Gastroesophageal sphincter (tissue), 4 donors: ENCODE data around the gene ANXA4. TPM values are rescaled to one million over a fixed set of nuclear protein-coding genes. Genes with fewer than 3 reads are reported as not detected.

ENCODE experiments used
- ATAC-seq: fragments of 150-250 bp; one replicate; pipeline ENCODE4 v1.9.1; 2016; ENCODE audit warnings: mild to moderate bottlenecking, moderate library complexity
- H3K27ac ChIP-seq, 4 donors: fragments of 200-600 bp; sonication (generic) in 3 of 4; 1 replicate in 3 of 4; 2 replicates in 1 of 4; pipeline ENCODE4 v1.5.1; 2016 to 2019
- H3K27me3 ChIP-seq: fragments of 200-600 bp; sonication (generic); one replicate; pipeline ENCODE4 v1.5.1; 2019
- H3K36me3 ChIP-seq, 2 donors: fragments of 200-600 bp; sonication (generic); one replicate each; pipeline ENCODE4 v1.5.1; 2019; ENCODE audit warnings: control low read depth in 1 of 2
- H3K4me1 ChIP-seq, 3 donors: fragments of 200-600 bp; sonication (generic); 1 replicate in 2 of 3; 2 replicates in 1 of 3; pipeline ENCODE4 v1.5.1; 2016 to 2019; ENCODE audit warnings: control low read depth in 2 of 3
- H3K4me3 ChIP-seq, 2 donors: fragments of 200-600 bp; sonication (generic); one replicate each; pipeline ENCODE4 v1.5.1; 2019; ENCODE audit warnings: mild to moderate bottlenecking in 1 of 2, moderate library complexity in 1 of 2
- H3K9me3 ChIP-seq, 3 donors: fragments of 200-600 bp; sonication (generic); one replicate each; pipeline ENCODE4 v1.5.1; 2017 to 2019; ENCODE audit warnings: control low read depth in 2 of 3
- EP300 ChIP-seq: sonication (generic); formaldehyde crosslinking; IDR thresholded peaks from one replicate; pipeline ENCODE4 v1.6.1; 2017; ENCODE audit warnings: antibody characterized with exemption, mild to moderate bottlenecking
- POLR2A ChIP-seq, 2 donors: fragments of 450-650 bp; IDR thresholded peaks; one replicate each; pipeline ENCODE4 v1.6.1; 2017; ENCODE audit warnings: antibody characterized with exemption in 2 of 2, mild to moderate bottlenecking in 2 of 2, moderate library complexity in 1 of 2
- POLR2AphosphoS5 ChIP-seq: sonication (generic); formaldehyde crosslinking; IDR thresholded peaks from one replicate; pipeline ENCODE4 v1.6.1; 2017; ENCODE audit warnings: antibody characterized with exemption
- WGBS, 2 donors: methylation state at CpG; one replicate each; pipeline ENCODE4 v1.1.5; 2018; ENCODE audit warnings: low coverage in 1 of 2; 5-methylcytosine and 5-hydroxymethylcytosine counted together
- total RNA-seq, 4 donors: library from RNA; depleted of rRNA; stranded (reverse); fragments of >200 nt; gene quantifications; one replicate each; pipeline ENCODE4 v1.1.0, GENCODE V29; 2016
- TF ChIP-seq, protein P1 (sequence below), 4 experiments: fragments of 200-600 bp in 2 of 4; fragments of 450-650 bp in 2 of 4; sonication (generic) in 1 of 4; IDR thresholded peaks; one replicate each; pipeline ENCODE4 v1.5.1; 2017 to 2019; ENCODE audit warnings: antibody characterized with exemption in 4 of 4, mild to moderate bottlenecking in 2 of 4, moderate library complexity in 2 of 4

ANXA4 gene
- total RNA-seq, 4 donors from 2014 or later, result 49.0 to 66.8 (median 58.1) TPM

DNA sequence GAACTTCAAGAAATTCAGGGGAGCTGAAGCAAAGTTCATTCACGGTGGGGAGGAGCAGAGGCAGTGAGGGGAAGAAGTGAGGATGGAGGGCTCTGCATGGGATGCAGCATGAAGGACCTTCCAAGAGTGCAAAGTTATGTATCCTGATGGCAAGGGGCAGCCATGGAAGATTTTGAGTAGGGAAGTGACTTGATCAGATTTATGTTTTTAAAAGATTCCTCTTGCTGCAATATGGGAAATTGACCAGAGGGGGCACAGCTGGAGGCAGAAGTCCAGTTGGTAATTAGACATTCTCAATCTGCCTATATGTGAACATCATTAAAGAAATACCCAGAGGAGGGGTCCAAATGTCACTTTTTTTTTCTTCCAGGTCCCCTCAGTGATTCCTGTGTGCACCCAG is 21.5 kb upstream of the ANXA4 start:
- Histone ChIP-seq H3K36me3 (no peaks in the 10 kb centered on the region), H3K27ac (no peak overlapping the region), H3K9me3 (no peaks in the 10 kb centered on the region), H3K4me1 (peaks cover 0 to 12% (median 0%) of the 10 kb centered on the region in 3 donors), H3K27me3 (no peaks in the 10 kb centered on the region), H3K4me3 (no peak overlapping the region)
- 33% methylated on average over 1 of the region's 1 CpG; no CpG with 5 or more reads in 1 of the 2 donors for WGBS, 2 donors
- ATAC-seq, result no peak
- TF ChIP-seq, protein P1, sequence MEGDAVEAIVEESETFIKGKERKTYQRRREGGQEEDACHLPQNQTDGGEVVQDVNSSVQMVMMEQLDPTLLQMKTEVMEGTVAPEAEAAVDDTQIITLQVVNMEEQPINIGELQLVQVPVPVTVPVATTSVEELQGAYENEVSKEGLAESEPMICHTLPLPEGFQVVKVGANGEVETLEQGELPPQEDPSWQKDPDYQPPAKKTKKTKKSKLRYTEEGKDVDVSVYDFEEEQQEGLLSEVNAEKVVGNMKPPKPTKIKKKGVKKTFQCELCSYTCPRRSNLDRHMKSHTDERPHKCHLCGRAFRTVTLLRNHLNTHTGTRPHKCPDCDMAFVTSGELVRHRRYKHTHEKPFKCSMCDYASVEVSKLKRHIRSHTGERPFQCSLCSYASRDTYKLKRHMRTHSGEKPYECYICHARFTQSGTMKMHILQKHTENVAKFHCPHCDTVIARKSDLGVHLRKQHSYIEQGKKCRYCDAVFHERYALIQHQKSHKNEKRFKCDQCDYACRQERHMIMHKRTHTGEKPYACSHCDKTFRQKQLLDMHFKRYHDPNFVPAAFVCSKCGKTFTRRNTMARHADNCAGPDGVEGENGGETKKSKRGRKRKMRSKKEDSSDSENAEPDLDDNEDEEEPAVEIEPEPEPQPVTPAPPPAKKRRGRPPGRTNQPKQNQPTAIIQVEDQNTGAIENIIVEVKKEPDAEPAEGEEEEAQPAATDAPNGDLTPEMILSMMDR (IDR thresholded peaks at IDR 0.05), result peak in 1 of 4 experiments; percentile 4
- no peak for TF ChIP-seq EP300
- no peak for TF ChIP-seq POLR2A (IDR thresholded peaks at IDR 0.05)
- no peak for TF ChIP-seq POLR2AphosphoS5

DNA sequence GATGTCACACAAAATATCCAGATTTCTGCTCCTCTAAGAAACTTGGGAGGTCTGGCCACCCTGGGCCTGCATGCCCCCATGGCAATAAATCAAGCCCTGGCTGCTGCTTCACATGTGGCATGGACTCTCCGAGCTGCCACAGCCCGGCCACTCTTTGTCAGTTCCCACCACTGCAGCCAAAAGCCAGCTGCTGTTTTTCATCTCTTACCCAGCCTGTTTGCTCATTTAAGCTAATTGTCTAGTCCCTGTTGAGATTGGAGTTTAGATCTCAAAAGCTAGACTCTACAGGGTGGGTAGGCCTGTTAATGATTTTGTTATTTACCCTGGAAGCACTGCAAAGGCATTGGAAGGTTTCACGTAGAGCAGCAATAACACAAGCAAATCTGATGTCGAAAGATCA is 20.9 kb upstream of the ANXA4 start:
- H3K4me3 ChIP-seq, result no peak overlapping the region
- no peak for ATAC-seq
- H3K27ac ChIP-seq, result no peak overlapping the region
- peaks cover 0 to 12% (median 0%) of the 10 kb centered on the region in 3 donors for H3K4me1 ChIP-seq
- no peaks in the 10 kb centered on the region for H3K36me3 ChIP-seq
- H3K9me3 ChIP-seq, result no peaks in the 10 kb centered on the region
- TF ChIP-seq POLR2AphosphoS5 (no peak), POLR2A (IDR thresholded peaks at IDR 0.05) (no peak), EP300 (no peak)
- TF ChIP-seq, protein P1 (IDR thresholded peaks at IDR 0.05), result no peak
- no peaks in the 10 kb centered on the region for H3K27me3 ChIP-seq
- WGBS, 2 donors, result 83 to 86% methylated on average over 2 to 4 of the region's 4 CpGs

DNA sequence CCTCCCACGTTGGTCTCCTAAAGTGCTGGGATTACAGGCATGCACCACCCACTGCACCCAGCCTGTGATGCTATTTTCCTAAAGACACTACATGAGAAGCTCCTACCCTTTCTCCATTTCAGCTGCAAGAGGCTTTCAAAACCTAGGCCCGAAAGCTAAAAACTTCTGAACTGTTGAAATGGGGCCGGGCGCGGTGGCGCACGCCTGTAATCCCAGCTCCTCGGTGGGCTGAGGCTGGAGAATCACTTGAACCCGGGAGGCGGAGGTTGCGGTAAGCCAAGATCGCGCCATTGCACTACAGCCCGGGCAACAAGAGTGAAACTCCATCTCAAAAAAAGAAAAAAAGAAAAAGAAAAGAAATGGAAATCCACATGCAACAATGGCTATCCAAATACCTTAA is 18.1 kb upstream of the ANXA4 start:
- no peak for ATAC-seq
- H3K36me3 ChIP-seq, result no peaks in the 10 kb centered on the region
- peaks cover 0 to 7% (median 0%) of the 10 kb centered on the region in 3 donors for H3K4me1 ChIP-seq
- H3K27me3 ChIP-seq, result no peaks in the 10 kb centered on the region
- 60 to 63% methylated on average over 1 of the region's 14 CpGs for WGBS, 2 donors
- no peak overlapping the region for H3K4me3 ChIP-seq
- H3K9me3 ChIP-seq, result no peaks in the 10 kb centered on the region
- no peak overlapping the region for H3K27ac ChIP-seq
- TF ChIP-seq POLR2AphosphoS5, result no peak
- no peak for TF ChIP-seq POLR2A (IDR thresholded peaks at IDR 0.05)

DNA sequence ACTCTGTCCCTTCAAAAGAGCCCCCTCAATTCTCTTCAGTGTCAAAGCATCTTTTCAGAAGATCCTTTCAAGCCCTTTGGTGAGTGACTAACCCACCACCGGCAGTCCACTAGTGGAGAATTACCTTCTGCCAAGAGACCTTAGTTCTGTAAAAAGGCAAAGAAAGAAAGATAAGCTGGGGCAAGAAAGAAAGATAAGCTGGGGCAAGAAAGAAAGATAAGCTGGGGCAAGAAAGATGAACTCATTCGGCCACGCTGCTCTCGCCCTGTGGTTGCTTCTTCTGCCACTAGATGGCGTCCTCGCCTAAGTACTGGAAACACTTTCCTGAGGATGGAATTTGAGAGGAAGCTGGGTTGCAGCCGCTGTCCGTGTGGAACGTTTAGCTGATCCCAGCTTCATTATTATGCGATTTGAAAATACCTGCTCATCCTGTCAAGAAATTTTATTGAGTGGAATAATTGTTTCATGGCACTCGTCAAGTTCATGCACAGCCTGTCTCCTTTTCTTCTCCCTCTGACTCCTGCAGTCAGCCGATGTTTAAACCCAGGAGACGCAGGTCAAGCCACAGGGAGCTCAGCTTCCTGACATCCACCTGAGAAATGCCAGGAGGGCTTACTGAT is 17.3 kb upstream of the ANXA4 start:
- TF ChIP-seq, protein P1 (IDR thresholded peaks at IDR 0.05), result peak; percentile 90 to 97 (median 94)
- TF ChIP-seq POLR2A (IDR thresholded peaks at IDR 0.05) (no peak), POLR2AphosphoS5 (no peak)
- H3K9me3 ChIP-seq, result no peaks in the 10 kb centered on the region
- peaks cover 0 to 7% (median 0%) of the 10 kb centered on the region in 3 donors for H3K4me1 ChIP-seq

DNA sequence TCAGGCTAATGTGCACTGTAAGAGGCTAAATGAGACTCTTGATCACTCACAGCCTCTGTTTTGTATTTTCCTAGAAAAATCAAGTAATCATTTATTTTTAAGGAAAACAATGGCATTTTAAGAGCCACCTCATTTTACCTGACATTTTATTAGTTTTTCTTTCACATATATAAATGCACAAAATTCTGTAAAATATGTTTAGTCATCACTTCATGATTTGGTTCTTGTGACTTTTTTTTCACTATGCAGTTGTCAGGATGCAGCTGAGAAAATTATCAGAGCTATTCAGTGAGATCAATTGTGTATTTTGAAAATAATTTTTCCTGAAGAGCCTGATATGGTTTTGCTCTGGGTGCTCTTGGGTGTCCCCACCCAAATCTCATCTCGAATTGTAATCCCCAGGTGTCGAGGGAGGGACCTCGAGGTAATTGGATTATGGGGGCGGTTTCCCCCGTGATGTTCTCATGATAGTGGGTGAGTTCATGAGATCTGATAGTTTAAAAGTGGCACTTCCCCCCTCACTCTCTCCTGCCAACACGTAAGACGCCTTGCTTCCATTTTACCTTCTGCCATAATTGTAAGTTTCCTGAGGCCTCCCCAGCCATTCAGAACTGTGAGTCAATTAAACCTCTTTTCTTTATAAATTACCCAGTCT is 16.1 kb upstream of the ANXA4 start:
- no peaks in the 10 kb centered on the region for H3K9me3 ChIP-seq
- no peaks in the 10 kb centered on the region for H3K27me3 ChIP-seq
- peaks cover 0 to 7% (median 0%) of the 10 kb centered on the region in 3 donors for H3K4me1 ChIP-seq
- no peak for TF ChIP-seq POLR2A (IDR thresholded peaks at IDR 0.05)
- TF ChIP-seq, protein P1 (IDR thresholded peaks at IDR 0.05), result no peak
- TF ChIP-seq POLR2AphosphoS5, result no peak
- TF ChIP-seq EP300, result no peak
- no peak overlapping the region for H3K4me3 ChIP-seq
- no peak overlapping the region for H3K27ac ChIP-seq
- no peaks in the 10 kb centered on the region for H3K36me3 ChIP-seq
- WGBS, 2 donors, result 88 to 100% methylated on average over 2 to 7 of the region's 7 CpGs
- ATAC-seq, result no peak

More for the DNA sequence above, 17.3 kb upstream of the ANXA4 start:
- Histone ChIP-seq H3K27ac (no peak overlapping the region), H3K36me3 (no peaks in the 10 kb centered on the region), H3K27me3 (no peaks in the 10 kb centered on the region), H3K4me3 (peak overlapping the region; percentile 10 to 27)
- peak; percentile 82 for ATAC-seq
- 2 to 3% methylated on average over 13 of the region's 13 CpGs for WGBS, 2 donors
